Nephron (organoid): Measurements from ENCODE around the gene PTGES.
"Not testable (repeated sequence)": the region's sequence is repeated elsewhere in the genome, so short reads cannot be mapped to it uniquely, and the experiment has no call there.

Experiments
- H3K27ac Mint-ChIP-seq, 3 experiments: 2 replicates each; pipeline ENCODE4 v1.8.0; 2020; ENCODE audit warnings: mixed read lengths in 3 of 3, mild to moderate bottlenecking in 2 of 3, moderate library complexity in 1 of 3
- H3K27me3 Mint-ChIP-seq: 2 replicates; pipeline ENCODE4 v1.8.0; 2021; ENCODE audit warnings: low read depth, mild to moderate bottlenecking, moderate library complexity, mixed read lengths
- H3K36me3 Mint-ChIP-seq: 2 replicates; pipeline ENCODE4 v1.8.0; 2020; ENCODE audit warnings: low read depth, mixed read lengths
- H3K4me1 Mint-ChIP-seq: 2 replicates; pipeline ENCODE4 v1.8.0; 2020; ENCODE audit warnings: mixed read lengths
- H3K4me3 Mint-ChIP-seq, 3 experiments: 2 replicates each; pipeline ENCODE4 v1.8.0; 2020; ENCODE audit warnings: mild to moderate bottlenecking in 3 of 3, mixed read lengths in 3 of 3, moderate library complexity in 2 of 3
- H3K9me3 Mint-ChIP-seq: 2 replicates; pipeline ENCODE4 v1.8.0; 2020; ENCODE audit warnings: mixed read lengths
- TF ChIP-seq, protein P1 (sequence below), 3 experiments: fragments of 200-600 bp; sonication (generic); IDR thresholded peaks; one replicate each; pipeline ENCODE4 v1.5.0; 2021; ENCODE audit warnings: antibody characterized with exemption in 3 of 3; ENCODE audit not compliant: unreplicated experiment in 3 of 3

PTGES gene

DNA sequence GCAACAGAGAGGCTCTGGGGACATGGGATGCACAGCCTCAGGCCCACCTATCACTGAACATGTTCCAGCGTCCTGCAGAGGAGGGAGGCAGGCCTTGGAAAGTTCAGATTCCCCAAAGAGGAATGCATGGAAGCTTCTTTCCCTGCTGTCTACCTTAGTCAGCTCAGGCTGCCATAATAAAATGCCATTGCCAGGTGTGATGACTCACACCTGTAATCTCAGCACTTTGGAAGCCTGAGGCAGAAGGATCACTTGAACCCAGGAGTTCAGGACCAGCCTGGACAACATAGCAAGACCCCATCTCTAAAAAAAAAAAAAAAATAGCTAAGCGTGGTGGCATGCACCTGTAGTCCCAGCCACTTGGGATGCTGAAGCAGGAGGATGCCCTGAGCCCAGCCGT is 25.6 kb upstream of the PTGES start:
- Mint-ChIP-seq H3K36me3 (no peaks in the 10 kb centered on the region), H3K27me3 (peaks cover 16% of the 10 kb centered on the region), H3K27ac (no peak overlapping the region), H3K4me1 (peaks cover 9% of the 10 kb centered on the region), H3K9me3 (no peaks in the 10 kb centered on the region), H3K4me3 (no peak overlapping the region)
- TF ChIP-seq, protein P1, sequence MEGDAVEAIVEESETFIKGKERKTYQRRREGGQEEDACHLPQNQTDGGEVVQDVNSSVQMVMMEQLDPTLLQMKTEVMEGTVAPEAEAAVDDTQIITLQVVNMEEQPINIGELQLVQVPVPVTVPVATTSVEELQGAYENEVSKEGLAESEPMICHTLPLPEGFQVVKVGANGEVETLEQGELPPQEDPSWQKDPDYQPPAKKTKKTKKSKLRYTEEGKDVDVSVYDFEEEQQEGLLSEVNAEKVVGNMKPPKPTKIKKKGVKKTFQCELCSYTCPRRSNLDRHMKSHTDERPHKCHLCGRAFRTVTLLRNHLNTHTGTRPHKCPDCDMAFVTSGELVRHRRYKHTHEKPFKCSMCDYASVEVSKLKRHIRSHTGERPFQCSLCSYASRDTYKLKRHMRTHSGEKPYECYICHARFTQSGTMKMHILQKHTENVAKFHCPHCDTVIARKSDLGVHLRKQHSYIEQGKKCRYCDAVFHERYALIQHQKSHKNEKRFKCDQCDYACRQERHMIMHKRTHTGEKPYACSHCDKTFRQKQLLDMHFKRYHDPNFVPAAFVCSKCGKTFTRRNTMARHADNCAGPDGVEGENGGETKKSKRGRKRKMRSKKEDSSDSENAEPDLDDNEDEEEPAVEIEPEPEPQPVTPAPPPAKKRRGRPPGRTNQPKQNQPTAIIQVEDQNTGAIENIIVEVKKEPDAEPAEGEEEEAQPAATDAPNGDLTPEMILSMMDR (IDR thresholded peaks at IDR 0.05; ENCODE audit: unreplicated experiment in 3 of 3), result no peak

DNA sequence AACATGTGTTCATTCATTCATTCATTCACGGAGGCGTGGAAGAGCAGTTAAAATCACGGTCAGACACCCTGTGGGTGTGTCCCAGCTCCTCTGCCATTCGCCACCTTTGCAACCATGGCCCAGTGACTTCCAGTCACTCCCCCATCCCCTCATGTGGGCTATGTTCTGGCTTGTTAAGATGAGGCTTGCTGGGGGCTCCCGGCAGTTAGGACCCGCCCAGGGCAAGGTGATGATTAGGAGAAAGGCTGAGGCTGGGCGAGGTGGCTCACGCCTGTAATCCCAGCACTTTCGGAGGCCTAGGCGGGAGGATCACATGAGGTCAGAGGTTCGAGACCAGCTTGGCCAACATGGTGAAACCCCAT is 24.9 kb upstream of the PTGES start:
- Mint-ChIP-seq H3K27ac (peak overlapping the region; percentile 6 to 81 (median 49)), H3K9me3 (no peaks in the 10 kb centered on the region), H3K36me3 (no peaks in the 10 kb centered on the region), H3K4me3 (no peak overlapping the region), H3K4me1 (peaks cover 9% of the 10 kb centered on the region), H3K27me3 (peaks cover 16% of the 10 kb centered on the region)
- TF ChIP-seq, protein P1 (IDR thresholded peaks at IDR 0.05; ENCODE audit: unreplicated experiment in 3 of 3), result no peak

DNA sequence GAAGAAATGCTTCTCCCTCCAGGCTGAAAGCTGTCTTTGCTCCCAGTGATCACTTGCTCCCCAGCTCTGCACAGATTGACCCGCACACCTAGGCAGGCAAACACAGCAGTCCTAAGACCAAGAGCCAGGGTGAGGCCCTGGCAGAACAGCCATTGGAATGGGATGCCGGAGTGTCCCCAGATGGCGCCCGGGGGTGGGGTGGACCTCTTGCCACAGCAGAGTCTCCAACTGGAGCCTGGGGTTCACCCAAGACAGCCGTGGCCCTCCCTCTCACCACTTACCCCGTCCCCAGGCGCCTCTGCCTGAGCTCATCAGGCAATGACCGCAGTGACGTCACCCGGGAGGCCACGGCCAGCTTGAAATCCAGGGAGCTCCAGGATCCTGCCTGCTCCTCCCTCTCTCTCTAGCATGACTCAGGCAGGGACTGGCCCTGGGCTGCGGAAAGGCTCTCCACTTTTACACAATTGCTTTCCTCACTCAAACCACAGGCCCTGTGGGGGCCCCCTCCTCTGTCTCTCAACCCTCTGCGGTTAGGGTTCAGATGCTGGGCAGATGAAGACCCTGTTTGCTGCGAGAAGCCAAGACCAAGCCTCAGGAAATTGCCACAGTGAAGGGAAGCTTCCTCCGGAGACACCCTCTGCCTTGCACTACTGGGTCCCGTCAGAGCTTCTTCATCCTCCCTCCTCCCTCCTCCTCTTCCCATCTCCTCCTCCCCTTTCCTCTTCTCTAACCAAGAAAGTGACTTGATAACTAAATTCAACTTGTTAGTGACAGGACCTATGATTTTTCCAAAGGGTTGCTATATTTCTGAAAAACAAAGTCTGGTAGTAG is 24.3 kb upstream of the PTGES start:
- peak overlapping the region; percentile 6 to 81 (median 49) for H3K27ac Mint-ChIP-seq
- H3K4me3 Mint-ChIP-seq, result peak overlapping the region in 2 of 3 experiments; percentile 37 to 50
- TF ChIP-seq, protein P1 (IDR thresholded peaks at IDR 0.05; ENCODE audit: unreplicated experiment in 3 of 3), result no peak
- peaks cover 9% of the 10 kb centered on the region for H3K4me1 Mint-ChIP-seq
- H3K27me3 Mint-ChIP-seq, result peaks cover 16% of the 10 kb centered on the region
- no peaks in the 10 kb centered on the region for H3K36me3 Mint-ChIP-seq
- H3K9me3 Mint-ChIP-seq, result no peaks in the 10 kb centered on the region

DNA sequence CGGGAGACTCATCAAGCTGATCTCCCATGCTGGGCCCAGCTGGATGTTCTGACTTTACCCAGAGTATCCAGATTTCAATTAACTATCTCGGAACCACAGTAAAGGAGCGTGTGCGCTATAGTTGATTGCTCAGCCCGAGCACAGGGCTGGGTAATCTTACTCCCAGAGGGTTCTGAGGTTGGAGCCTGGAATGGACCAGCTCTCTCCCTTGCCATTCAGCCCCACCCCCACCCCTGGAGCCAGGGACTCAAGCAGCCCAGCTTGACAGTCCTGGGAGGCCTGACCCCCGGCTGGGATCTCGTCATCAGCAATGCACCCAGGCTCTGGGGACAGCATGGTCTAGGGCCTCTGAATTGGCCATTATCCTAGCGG is 23.7 kb upstream of the PTGES start:
- Mint-ChIP-seq H3K27me3 (peaks cover 16% of the 10 kb centered on the region), H3K4me1 (peaks cover 9% of the 10 kb centered on the region), H3K4me3 (no peak overlapping the region), H3K36me3 (no peaks in the 10 kb centered on the region), H3K9me3 (no peaks in the 10 kb centered on the region), H3K27ac (peak overlapping the region in 1 of 3 experiments; percentile 58)
- TF ChIP-seq, protein P1 (IDR thresholded peaks at IDR 0.05; ENCODE audit: unreplicated experiment in 3 of 3), result no peak

DNA sequence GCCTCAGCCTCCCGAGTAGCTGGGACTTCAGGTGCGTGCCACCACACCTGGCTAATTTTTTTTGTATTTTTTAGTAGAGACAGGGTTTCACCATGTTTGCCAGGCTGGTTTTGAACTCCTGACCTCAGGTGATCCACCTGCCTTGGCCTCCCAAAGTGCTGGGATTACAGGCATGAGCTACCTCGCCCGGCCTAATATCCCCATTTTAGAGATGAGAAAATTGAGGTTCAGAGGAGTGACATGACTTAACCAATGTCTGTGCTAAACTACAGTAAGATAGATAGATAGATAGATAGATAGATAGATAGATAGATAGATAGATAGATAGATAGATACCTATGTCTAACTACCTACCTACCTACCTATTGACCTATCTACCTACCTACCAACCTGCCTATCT is 23.3 kb upstream of the PTGES start:
- not testable (repeated sequence) for H3K4me3 Mint-ChIP-seq, H3K36me3 Mint-ChIP-seq, H3K9me3 Mint-ChIP-seq, H3K4me1 Mint-ChIP-seq
- H3K27me3 Mint-ChIP-seq, result peaks cover 14% of the 10 kb centered on the region
- H3K27ac Mint-ChIP-seq, result peak overlapping the region in 1 of 3 experiments; percentile 58

DNA sequence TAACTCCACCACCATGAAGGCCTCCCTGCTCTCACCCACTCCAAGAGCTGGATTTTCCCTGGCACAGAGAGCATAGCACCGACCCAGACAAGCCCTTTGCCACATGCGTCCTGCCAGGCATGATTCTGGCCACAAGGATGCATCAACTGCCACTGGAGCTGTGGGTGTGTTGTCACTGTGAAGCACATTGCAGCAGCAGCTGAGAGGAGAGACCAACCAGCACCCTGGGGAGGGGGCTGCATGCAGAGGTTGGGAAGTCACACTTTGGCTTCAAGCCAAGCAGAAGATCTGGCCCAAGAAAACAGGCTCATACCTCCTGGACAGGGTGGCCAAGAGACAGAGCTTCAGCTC is 22.6 kb upstream of the PTGES start:
- Mint-ChIP-seq H3K27ac (no peak overlapping the region), H3K4me1 (peaks cover 9% of the 10 kb centered on the region), H3K36me3 (no peaks in the 10 kb centered on the region), H3K9me3 (no peaks in the 10 kb centered on the region), H3K4me3 (no peak overlapping the region), H3K27me3 (peaks cover 7% of the 10 kb centered on the region)
- TF ChIP-seq, protein P1 (IDR thresholded peaks at IDR 0.05; ENCODE audit: unreplicated experiment in 3 of 3), result no peak
